ENCODE results near the gene BAIAP2.
"Not testable (repeated sequence)": the region's sequence is repeated elsewhere in the genome, so short reads cannot be mapped to it uniquely, and the experiment has no call there.

BAIAP2 gene

GRCh38 chr17:81143717-81144422 lies 108.9 kb downstream of the BAIAP2 start:
- no peak for DNase-seq
- intact Hi-C loops (cut with DNase I): loop anchor here (5.0 kb wide), 1 partner anchor 98 kb away; no protein-coding TSS in a partner anchor

GRCh38 chr17:81144423-81144781 lies 109.5 kb downstream of the BAIAP2 start:
- peak in 1 of 10 donors; percentile 86 for DNase-seq
- intact Hi-C loops (cut with DNase I): loop anchor here (5.0 kb wide), 1 partner anchor 98 kb away; no protein-coding TSS in a partner anchor

GRCh38 chr17:81146208-81146607 lies 111.3 kb downstream of the BAIAP2 start:
- intact Hi-C loops (cut with DNase I); DNase-seq: not testable (repeated sequence)

GRCh38 chr17:81147701-81148100 lies 112.8 kb downstream of the BAIAP2 start:
- intact Hi-C loops (cut with DNase I): no loop called here
- no peak for DNase-seq

GRCh38 chr17:81148571-81148970 lies 113.6 kb downstream of the BAIAP2 start:
- intact Hi-C loops (cut with DNase I): no loop called here
- DNase-seq: no peak

GRCh38 chr17:81148986-81149533 lies 114.1 kb downstream of the BAIAP2 start:
- DNase-seq: no peak
- intact Hi-C loops (cut with DNase I): no loop called here

- DNase-seq: peak in 1 of 10 donors; percentile 75
- intact Hi-C loops (cut with DNase I): no loop called here
Measured at GRCh38 chr17:81150377-81151077, 115.6 kb downstream of the BAIAP2 start.

- DNase-seq: peak in 1 of 10 donors; percentile 79
- intact Hi-C loops (cut with DNase I): no loop called here
Measured at GRCh38 chr17:81151278-81151677, 116.3 kb downstream of the BAIAP2 start.

- DNase-seq: peak in 1 of 10 donors; percentile 54
- intact Hi-C loops (cut with DNase I): no loop called here
Measured at GRCh38 chr17:81152288-81152828, 117.4 kb downstream of the BAIAP2 start.

GRCh38 chr17:81153340-81153803 lies 118.4 kb downstream of the BAIAP2 start:
- peak in 8 of 10 donors; percentile 48 to 96 (median 73) for DNase-seq
- intact Hi-C loops (cut with DNase I): no loop called here

GRCh38 chr17:81154016-81154415 lies 119.1 kb downstream of the BAIAP2 start:
- peak in 1 of 10 donors; percentile 83 for DNase-seq
- intact Hi-C loops (cut with DNase I): not testable (repeated sequence)

GRCh38 chr17:81154961-81155360 lies 120.0 kb downstream of the BAIAP2 start:
- DNase-seq: peak in 1 of 10 donors; percentile 80
- intact Hi-C loops (cut with DNase I): no loop called here

GRCh38 chr17:81156866-81157805 lies 122.2 kb downstream of the BAIAP2 start:
- DNase-seq: peak in 1 of 10 donors; percentile 83

GRCh38 chr17:81157848-81158687 lies 123.1 kb downstream of the BAIAP2 start:
- intact Hi-C loops (cut with DNase I): no loop called here
- DNase-seq: peak in 1 of 10 donors; percentile 84

More at GRCh38 chr17:81156866-81157805, 122.2 kb downstream of the BAIAP2 start:
- intact Hi-C loops (cut with DNase I): no loop called here

GRCh38 chr17:81158688-81159590 lies 124.0 kb downstream of the BAIAP2 start:
- intact Hi-C loops (cut with DNase I): no loop called here
- DNase-seq: peak in 1 of 10 donors; percentile 77

- intact Hi-C loops (cut with DNase I): no loop called here
- peak in 1 of 10 donors; percentile 74 for DNase-seq
Measured at GRCh38 chr17:81159611-81160265, 124.8 kb downstream of the BAIAP2 start.

- DNase-seq: peak in 2 of 10 donors; percentile 51 to 87
- intact Hi-C loops (cut with DNase I): no loop called here
Measured at GRCh38 chr17:81160306-81160705, 125.4 kb downstream of the BAIAP2 start.
